HG03442 (cell line): ENCODE measurements around the gene TMEM131L.
"Not testable (repeated sequence)": the region's sequence is repeated elsewhere in the genome, so short reads cannot be mapped to it uniquely, and the experiment has no call there.

Experiments
- ATAC-seq: cut with Tn5 transposase; IDR thresholded peaks from one replicate; pipeline ENCODE4 v1.9.1; 2021; ENCODE audit warnings: mild to moderate bottlenecking, moderate library complexity; ENCODE audit not compliant: unreplicated experiment

The TMEM131L gene

DNA sequence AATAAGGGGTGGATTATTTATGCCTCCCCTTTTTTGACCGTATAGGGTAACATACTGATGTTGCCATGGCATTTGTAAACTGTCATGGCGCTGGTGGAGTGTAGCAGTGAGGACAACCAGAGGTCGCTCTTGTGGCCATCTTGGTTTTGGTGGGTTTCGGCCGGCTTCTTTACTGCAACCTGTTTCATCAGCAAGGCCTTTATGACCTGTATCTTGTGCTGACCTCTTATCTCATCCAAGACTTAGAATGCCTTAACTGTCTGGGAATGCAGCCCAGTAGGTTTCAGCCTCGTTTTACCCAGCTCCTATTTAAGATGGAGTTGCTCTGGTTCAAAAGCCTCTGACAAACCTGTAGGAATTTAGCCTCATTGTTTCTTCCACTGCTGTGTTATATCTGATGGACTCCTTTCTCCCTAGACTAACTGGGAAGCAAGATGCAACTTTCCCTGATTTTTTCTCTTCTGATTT is 71.4 kb downstream of the TMEM131L start:
- no peak for ATAC-seq

DNA sequence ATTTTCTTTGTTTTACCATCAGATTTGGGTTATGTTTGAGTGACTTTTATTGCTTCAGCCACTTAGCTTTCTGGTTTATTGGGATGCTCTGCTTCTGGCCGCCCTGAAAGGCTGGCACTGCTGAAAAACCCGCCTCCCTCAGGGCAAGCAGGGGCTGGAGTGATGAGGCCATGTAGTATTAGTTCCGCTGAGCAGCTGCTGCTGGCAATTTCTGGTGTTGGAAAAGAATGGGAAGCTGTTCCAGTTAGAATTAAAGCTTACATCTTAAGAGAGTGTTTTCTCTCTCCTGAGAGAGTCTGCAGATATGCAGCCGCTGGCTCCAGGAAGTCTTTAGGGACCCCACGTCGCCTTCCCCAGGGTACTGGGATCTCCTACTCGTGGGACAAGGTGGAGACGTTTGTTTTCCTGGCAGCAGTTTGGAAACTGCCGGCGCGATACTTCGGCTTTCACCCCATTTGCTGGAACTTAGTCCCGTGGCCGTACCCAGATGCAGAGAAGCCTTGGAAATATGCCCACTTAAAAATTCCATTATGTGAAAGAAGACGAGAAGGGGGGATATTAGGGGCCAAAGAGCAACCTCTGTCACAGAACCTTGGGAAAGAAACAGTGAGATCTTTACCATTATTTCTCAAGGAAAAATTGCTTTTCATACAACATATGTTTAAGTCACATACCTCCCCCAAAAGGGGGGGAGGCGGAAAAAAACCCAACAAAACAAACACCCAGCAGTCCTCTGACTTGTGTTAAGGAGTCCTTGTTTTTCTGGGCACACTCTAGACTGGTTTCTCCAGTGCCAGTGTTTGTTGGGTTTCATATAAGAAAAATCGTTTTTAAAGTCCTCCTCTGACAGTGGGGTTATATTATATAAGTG is 72.6 kb downstream of the TMEM131L start:
- no peak for ATAC-seq

DNA sequence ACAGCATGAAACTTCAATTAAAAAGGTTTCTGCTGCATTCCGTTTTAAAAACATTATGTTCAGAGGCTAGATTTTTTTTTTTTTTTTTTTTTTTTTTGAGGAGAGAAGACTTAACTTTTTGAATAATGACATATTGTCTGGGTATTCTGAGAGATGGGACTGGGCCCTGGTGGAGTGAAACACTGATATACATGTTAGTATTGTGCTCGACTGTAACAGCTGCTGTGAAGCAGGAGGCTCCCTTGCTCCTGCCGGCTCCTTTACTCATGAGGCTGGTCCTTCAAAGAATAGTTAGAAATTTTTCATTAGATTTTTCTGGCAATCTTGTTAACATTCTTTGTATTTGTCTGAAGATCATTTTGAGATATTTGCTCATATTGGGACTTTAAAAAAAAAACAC is 73.3 kb downstream of the TMEM131L start:
- no peak for ATAC-seq

DNA sequence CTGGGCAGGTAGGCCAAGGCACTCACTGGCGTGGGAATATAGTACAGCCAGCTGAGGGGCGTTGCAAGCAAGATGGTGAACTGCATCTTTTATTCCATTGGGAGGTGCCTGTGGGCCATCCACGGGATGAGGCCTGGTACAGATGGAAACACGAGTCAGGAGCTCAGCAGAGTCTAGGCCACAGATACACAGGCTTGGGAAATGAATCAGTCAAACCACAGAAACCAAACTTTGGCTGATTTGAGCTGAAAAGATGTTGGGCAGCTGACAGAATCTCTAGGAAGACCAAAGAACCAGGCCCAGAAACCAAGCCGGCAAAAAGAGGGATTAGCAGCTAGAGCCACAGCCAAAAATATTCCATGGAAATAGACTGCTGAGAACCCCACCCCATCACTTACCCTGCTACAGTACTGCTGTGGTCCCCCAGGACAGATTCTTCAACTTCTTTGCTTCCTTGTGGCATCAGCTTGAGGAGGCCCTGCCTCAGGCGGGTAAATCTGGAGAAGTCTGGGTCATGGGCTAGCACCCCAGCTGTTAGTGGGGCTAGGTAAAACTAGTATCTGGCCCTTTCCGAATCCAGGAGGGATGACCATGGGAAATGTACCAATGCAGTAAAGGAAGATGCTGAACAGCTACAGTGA is 75.4 kb downstream of the TMEM131L start:
- peak; percentile 63 for ATAC-seq

DNA sequence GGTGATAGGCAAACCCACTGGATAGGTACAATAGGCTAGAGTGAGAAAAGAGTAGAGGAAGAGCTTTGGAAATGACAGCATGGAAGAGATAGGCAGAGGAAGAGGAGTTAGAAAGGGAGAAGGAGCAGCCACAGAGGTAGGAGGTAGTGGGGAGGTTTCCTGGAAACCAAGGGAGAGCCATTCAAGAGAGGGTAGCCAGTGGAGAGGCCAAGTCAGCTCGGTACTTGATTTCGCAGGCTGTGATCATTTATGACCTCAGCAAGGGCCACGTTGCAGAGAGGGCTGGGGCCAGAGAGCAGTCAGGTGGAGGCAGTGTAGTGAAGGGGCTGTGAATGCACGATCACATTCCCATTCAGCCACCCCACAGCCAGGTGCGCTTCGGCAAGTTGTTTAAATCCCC is 76.0 kb downstream of the TMEM131L start:
- ATAC-seq: no peak

DNA sequence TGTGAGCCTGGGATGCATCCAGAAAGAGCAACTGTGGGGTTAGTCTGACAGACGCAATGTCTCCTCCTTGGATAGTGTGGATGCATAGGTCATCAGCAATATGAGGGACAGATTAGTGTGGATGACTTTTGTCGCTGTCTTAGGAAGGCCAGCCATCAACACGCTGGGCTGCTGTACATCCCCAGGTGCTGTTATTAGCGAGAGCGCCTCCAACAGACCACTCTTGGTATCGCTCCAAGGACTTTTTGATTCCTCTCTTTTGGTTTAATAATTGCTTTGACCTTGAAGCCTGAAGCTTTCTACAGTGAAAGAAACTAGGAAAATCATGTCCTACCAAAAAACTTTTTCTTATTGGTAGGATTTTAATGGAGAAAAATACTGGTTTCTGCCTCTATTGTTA is 76.7 kb downstream of the TMEM131L start:
- ATAC-seq: no peak

DNA sequence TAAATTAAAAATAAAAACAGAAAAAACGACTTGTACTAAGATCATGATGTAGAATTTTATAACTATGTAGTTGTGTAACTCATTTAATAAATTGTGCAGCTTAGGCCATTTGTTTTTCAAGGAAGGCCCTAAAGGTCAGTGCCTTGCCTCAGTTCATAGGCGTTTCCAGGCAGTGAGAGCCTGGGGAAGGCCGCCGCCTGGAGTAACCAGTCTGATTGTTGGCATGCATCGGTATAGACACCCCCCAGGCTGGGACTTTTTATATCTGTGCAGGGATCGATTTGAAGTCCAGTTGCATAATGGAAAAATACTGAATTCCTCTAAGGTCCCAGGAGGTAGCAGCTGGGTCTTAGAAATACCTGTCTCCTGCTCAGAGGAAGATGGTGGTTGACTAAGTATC is 77.2 kb downstream of the TMEM131L start:
- ATAC-seq: no peak

DNA sequence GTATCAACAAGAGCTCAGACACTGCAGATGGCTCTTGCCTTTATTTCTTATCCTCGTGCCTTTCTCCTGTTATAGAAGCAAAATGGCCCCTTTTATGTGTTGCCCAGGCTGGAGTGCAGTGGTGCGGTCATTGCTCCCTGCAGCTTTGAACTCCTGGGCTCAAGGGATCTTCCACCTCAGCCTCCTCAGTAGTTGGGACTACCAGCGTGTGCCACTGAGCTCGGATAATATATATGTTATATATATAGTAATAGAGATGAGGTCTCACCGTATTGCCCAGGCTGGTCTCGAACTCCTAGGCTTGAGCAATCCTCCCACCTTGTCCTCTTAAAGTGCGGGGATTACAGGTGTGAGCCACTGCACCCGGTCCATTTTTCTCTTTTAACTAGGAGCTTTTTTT is 79.7 kb downstream of the TMEM131L start:
- ATAC-seq: no peak

DNA sequence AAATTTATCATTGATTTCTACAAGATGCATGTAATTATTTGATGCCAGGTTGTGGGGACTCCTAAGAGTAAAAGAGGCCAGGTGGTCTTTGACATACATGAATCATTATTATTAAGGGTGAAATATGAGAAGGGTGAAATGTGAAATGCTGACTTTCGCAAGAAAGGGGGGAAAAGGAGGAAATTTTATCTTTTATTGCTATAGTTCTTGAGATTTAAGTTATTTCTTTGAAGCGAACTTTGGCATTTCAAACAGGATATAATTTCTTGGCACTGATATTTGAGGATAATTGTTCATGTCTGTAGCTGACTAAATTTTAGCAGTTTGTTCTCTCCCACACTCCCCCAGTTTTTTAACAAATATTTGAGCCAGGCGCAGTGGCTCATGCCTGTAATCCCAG is 80.1 kb downstream of the TMEM131L start:
- ATAC-seq: no peak

DNA sequence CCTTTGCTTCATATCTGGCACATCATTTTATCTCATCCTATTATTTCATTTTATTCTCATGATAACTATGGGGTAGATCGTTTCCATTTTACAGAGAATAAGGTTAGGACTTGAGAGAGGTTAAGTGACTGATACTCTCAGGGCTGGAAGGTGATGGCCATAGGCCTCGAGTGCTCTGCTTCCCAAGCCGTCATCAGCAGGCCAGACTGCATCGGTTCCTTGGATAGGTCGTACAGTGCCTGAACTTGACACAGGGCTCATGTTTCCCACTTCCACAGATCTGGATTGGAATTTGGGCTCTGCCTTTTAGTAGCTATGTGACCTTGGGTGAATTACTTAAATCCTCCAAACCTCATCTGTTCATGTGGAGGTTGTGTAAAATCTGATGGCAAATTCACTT is 81.4 kb downstream of the TMEM131L start:
- no peak for ATAC-seq

DNA sequence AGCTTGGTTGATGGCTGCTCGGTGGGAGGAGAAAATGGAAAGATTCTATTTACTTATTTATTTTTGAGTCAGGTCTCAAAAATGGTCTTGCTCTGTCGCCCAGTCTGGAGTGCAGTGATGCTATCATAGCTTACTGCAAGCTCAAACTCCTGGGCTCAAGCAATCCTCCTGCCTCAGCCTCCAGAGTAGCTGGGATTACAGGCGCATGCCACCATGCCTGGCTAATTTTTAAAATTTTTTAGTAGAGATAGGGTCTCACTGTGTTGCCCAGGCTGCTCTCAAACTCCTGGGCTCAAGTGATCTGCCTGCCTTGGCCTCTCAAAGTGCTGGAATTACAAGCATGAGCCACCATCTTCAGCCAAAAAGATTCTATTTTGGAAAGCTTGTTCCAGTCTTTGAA is 82.7 kb downstream of the TMEM131L start:
- ATAC-seq: not testable (repeated sequence)

DNA sequence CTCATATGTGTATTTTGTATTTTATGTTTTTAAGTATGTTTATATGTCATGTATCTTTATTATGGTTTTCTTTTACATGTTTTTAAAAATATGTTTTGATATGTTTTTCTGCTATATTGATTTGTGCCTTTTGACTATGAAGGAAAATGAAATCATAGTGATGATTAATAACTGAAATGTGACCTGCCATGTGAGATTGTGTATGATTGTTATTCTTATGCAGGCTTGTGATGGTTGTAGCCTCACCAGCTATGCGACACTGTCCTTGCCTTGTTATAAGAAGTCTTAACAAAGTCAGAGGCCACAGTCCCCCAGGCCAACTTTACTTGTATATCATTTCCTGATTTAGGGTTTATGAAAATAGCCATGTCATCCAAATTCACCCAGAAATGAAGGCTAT is 83.2 kb downstream of the TMEM131L start:
- ATAC-seq: peak; percentile 77

DNA sequence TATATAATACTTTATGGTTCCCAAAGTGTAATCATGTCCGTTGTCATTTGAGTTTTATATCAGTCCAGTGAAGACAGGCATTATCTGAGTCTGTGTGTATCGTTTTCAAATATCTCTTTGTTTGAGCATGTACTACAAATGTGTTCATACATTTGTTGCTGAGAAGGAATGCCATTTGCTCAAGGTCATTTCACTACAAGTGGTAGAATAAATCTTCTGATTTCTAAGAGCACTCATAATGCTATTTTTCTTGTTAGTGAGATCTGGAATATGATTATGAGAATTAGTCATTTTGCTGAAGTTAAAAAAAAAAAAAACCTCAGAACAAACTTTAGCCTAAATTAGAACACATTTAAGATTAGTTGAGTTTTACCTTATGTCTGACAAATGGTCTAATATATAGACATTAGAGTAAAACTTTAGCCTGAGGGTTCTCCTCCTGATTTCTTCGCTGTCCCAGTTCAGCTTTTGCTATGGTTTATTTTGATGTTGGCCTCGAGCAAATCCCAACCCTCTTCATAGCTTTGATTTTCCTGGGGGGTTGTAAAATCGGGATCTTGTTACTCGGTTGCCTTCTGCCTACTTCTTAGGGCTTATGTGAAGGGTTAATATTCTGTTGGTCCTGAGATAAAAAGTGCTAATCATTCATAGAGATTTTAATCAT is 87.1 kb downstream of the TMEM131L start:
- no peak for ATAC-seq

DNA sequence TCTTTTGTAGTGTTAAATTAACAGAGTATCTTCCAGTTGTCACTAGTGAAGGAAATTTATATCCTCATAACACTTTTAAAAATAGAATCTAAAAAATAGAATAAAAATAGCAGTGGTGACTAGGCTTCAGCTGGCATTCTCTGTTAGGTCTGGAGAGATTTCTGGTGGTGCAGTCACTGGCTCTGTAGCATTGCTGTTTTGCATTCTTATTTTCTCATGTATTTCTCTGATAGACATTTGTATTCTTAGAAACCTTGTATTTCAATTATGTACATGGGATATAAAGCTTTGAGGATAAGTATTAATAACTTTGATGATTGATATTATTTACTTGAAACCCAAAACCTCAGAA is 87.6 kb downstream of the TMEM131L start:
- no peak for ATAC-seq

DNA sequence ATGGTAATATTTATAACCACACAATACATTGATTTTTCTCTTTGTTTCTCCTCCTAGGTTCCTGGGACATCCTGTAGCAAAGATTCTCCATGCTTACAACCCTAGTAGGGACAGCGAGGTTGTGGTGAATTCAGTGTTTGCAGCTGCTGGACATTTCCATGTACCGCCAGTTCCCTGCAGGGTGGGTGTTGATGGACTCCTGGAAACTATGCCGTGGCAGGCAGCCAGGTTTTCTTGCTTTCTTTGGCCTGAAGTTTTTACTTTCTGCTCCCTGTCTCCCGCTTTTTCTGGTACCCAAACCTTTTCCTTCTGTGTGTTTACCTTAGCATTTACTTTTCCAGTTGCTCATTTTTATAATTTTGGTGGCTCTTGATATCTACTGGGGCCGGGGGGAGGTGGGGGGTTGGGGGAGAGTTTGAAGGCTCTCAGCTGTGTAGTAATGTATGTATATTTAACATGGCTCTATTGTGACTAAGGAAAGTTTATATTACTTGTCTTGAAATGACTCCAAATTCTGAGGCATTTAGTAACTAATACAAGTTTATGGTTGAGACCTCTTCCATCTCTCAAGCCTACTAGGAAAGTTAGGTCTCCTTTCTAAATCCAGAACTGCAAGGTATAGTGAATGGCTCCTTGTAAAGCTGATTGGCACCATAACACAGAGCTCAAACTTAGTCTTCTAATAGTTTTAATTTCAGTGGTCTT is 89.7 kb downstream of the TMEM131L start:
- ATAC-seq: no peak

DNA sequence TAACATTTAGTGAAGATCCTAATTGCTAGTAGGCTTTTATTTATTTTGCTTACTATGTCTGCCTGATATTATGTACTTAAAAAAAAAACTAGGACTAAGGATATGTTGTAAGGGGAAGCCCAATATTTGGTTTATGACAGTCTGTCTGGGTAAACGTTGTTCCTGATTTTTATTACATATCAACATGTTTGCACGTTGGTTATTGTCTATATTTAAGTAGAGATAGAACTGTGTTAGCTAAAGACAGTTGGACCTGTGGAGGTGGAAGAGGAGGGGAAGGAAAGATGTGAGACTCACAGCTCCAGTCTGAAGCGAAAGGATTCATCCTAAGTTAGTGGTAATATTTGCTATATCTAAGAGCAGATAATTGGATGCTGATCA is 90.3 kb downstream of the TMEM131L start:
- no peak for ATAC-seq

DNA sequence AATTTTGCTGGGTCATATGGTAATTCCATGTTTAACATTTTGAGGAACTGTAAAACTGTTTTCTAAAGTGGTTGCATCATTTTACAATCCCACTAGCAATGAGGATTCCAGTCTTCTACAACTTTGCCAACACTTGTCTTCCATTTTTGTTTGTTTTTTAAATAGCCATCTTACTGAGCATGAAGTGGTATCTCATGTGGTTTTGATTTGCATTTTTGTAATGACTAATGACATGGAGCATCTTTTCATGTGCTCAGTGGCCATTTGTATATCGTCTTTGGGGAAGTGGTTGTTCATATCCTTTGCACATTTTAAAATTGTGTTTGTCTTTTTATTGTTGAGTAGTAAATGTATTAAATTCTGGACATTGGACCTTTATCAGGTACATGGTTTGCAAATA is 94.7 kb downstream of the TMEM131L start:
- ATAC-seq: peak; percentile 52

DNA sequence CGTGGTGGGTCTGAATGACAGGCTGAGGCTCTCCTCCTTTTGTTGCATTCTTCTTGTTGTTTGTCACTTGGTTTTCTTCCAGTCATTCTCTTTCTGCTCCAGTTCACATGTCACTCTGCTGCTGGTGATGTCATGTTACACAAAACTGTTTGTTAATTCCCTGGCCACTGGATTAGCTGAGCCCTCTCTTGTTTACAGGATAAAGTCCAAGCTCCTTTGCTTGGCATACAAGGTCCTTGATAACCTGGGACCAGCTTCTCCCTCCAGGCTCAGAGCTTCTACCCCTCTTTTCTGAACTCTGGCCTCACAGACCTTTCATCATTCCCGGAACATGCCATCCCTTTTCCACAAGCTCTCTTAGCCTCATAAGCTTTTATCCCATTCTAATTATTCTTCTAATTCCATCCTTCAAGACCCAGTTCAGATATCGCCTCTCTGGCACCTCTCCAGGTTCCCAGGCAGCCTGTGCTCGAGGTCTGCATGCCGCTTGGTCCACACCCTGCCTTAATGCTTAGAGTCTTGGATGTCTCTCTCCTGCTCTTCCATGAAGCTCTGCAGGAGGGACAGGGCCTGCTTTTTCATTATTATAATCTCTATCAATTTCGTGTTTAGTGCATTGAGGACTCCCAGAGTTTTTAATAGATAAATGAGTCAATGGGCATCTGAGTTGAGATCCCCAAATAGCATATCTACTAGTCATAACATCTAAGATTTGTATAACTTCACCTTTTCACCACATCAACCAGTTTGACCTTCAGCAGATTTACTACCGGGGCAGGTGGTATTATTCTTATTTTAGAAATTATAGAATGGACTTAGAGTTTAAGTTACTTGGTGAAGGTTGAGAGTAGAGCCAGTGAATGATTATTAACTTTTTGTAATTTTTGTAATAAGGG is 98.7 kb downstream of the TMEM131L start:
- no peak for ATAC-seq

DNA sequence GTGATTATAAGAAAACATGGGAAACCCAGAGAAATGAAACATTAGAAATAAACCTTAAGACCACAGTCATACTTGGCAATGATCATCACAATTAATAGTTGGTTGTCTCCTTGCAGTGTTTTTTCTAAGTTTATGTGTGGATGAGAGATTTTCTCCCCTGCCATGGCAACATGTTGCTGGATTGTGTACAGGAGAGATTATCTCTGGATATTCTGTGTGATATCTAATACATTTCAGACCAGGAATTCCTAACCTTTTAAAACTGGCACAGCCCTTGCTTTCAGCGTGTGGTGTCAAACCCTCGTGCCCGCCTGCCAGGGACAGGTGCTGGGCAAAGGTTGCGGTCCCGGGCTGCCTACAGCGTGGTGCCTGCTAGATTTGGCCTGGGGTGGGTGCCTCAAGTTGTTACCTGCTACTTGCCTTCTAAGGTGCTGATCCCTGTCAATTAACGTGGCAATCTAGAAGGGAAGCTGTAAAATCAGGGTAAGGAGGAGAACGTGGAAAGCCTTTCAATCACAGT is 100.5 kb downstream of the TMEM131L start:
- ATAC-seq: no peak

DNA sequence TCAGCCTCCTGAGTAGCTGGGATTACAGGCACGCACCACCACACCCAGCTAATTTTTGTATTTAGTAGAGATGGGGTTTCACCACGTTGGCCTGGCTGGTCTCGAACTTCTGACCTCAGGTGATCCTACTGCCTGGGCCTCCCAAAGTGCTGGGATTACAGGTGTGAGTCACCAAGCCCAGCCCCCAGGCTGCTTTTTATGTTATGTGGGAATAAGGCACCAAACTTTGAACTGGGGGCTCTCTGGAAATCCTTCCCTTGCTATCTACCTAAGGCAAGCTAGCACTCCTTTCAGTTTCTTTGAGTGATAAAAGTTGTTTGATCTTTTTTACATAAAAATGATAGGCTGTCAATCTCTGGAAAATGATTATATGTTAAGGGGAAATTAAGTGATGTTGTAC is 101.5 kb downstream of the TMEM131L start:
- not testable (repeated sequence) for ATAC-seq
